ENCODE results near the gene ASCC1.

The ASCC1 gene

DNA sequence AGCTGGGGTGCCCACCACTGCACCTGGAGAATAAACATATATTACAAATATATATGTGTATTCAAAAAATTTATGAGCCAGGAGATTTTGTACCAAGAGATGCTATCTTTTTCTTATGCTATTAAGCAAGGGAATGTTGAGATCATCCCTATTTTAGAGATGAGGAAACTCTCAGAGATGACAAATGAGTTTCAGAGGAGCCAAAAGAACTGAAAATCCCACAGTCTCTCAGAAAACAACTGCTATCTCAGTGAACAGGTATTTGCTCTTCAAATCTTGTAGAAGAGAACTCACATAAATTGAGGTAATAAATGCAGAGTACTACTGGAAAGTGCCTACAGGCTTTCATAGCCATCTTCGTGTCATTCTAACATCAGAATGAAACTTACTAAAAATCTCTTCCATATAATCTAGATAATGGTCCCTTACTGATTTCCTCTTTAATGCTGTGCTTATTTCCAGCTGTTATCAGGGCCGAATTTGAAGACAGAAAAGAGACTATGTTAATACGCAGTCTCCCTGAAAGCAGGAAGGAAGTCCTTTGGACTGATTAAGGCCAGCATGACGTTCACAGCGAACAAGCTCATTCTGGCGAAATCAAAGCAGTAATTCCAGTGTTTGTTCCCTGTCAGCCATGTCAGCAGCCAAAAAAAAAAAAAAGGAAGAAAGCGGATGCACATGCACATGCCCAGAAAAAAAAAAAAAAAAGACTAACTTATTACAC lies 29.7 kb downstream of the ASCC1 start:
- DNase-seq (ENCODE audit: extremely low read depth, low read depth) = no peak
- no peak for TF ChIP-seq CTCF (IDR thresholded peaks at IDR 0.05; ENCODE audit: low read depth, low read length, missing control alignments)
- no peak overlapping the region for H3K4me3 ChIP-seq (replicated peaks; ENCODE audit: low read depth, low read length)

- DNase-seq (ENCODE audit: extremely low read depth, low read depth) = no peak
- H3K4me3 ChIP-seq (replicated peaks; ENCODE audit: low read depth, low read length) = no peak overlapping the region
- TF ChIP-seq CTCF (IDR thresholded peaks at IDR 0.05; ENCODE audit: low read depth, low read length, missing control alignments) = no peak
Measured at GRCh38 chr10:72184156-72184555, 31.9 kb downstream of the ASCC1 start.

GRCh38 chr10:72177454-72177853 lies 38.6 kb downstream of the ASCC1 start:
- no peak overlapping the region for H3K4me3 ChIP-seq (replicated peaks; ENCODE audit: low read depth, low read length)
- DNase-seq (ENCODE audit: extremely low read depth, low read depth) = no peak
- TF ChIP-seq CTCF (IDR thresholded peaks at IDR 0.05; ENCODE audit: low read depth, low read length, missing control alignments) = no peak

DNA sequence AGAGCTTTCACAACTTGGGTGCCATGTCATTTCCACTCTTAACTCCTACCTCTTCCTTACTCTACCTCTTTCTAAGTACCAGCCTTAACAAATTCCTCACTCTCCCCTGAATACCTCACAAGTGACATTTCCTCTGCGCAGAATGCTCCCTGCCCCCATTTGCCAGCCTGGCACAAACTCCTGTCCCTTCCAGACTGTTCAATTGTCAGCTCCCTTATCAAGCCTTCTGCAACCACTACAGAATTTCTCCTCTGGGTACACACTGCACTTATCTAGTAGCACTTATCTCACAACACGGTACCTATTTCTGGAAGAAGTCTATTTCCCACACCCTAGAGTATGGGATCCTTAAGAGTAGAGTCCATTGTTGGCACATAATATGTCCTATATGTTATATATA lies 39.4 kb downstream of the ASCC1 start:
- no peak overlapping the region for H3K4me3 ChIP-seq (replicated peaks; ENCODE audit: low read depth, low read length)
- no peak for TF ChIP-seq CTCF (IDR thresholded peaks at IDR 0.05; ENCODE audit: low read depth, low read length, missing control alignments)
- no peak for DNase-seq (ENCODE audit: extremely low read depth, low read depth)

DNA sequence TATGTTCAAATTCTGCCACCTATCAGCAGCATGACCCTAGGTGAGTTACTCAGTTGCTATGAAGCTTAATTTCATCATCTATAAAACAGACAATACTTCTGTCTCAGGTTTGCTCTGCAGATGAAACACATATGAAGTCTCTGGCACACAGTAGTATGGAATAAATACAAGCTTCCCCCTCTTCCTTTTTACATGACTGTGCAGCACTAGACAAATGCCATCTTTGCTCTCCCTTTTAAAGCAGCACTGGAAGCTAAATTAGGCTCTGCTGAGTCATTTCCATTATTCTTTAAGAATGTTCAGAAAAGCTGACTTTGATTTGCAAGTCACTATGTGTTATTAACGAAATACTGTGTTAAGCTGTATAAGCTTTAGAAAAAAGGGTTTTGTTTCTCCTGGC lies 40.9 kb downstream of the ASCC1 start:
- H3K4me3 ChIP-seq (replicated peaks; ENCODE audit: low read depth, low read length) = no peak overlapping the region
- TF ChIP-seq CTCF (IDR thresholded peaks at IDR 0.05; ENCODE audit: low read depth, low read length, missing control alignments) = no peak
- peak; percentile 14 for DNase-seq (ENCODE audit: extremely low read depth, low read depth)

DNA sequence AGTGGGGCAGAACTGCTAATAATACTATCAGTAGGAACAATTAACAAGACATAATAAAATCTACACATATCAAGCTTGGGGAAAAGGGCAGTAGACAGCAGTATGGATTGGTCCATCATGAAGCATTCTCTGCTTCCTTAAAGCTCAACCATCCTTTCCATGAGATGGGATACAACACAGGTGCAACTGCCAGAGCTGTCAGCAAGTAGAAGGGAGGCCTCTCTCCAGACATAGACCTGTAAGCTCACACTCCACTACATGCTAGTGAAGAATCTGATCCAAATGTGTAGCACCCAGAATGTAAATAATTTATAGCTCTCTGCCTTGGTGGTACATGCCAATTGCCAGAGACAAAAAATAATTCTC lies 41.8 kb downstream of the ASCC1 start:
- DNase-seq (ENCODE audit: extremely low read depth, low read depth) = no peak
- TF ChIP-seq CTCF (IDR thresholded peaks at IDR 0.05; ENCODE audit: low read depth, low read length, missing control alignments) = no peak
- H3K4me3 ChIP-seq (replicated peaks; ENCODE audit: low read depth, low read length) = no peak overlapping the region
